ENCODE measurements around the gene ZNF622.

The ZNF622 gene, protein sequence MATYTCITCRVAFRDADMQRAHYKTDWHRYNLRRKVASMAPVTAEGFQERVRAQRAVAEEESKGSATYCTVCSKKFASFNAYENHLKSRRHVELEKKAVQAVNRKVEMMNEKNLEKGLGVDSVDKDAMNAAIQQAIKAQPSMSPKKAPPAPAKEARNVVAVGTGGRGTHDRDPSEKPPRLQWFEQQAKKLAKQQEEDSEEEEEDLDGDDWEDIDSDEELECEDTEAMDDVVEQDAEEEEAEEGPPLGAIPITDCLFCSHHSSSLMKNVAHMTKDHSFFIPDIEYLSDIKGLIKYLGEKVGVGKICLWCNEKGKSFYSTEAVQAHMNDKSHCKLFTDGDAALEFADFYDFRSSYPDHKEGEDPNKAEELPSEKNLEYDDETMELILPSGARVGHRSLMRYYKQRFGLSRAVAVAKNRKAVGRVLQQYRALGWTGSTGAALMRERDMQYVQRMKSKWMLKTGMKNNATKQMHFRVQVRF

DNA sequence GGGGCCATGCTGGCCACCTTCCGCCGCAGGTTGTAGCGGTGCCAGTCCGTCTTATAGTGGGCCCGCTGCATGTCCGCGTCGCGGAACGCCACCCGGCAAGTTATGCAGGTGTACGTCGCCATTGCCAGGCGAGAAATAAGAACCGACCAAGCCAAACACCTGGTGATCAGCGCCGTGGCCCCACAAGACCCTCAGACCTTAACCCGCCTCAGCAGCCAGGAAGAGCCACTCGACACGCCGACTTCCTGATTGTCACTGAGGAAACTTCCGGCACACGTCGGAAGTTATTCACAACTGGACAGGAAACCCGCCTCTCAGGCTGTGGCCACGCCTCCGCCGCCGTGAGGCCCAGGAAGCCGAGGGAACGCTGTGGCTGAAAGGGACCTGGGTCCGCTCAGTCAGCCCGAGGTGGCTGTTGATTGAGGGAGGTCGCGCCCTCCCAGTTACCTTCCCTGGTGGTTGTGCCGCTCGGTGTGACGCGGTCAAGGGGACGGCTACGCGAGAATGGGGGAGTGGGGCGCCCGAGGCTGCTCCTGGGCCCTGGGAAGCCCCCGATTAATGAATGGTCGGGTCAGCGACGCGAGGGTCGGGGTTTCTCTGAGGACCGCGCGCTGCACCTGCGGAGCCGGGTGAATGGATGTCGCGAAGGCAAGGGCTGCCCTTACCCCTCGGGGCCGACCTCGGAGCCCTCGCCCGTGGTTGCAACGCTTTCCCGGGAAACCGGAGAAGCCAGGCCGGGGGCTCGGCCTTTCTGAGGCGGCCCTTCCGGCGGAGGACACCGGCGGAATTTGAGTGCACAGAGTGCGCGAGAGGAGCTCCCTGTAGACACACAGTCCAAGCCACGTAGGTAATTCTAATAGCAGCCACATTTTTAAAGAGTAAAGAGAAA lies at the start of gene ZNF622:
Gene ZNF622 (minus strand): TSS at position 257 of the 889 bp plus-strand sequence. CDS start 135 bp downstream, at position 122.
- DNase-seq, result peak; percentile 90

DNA sequence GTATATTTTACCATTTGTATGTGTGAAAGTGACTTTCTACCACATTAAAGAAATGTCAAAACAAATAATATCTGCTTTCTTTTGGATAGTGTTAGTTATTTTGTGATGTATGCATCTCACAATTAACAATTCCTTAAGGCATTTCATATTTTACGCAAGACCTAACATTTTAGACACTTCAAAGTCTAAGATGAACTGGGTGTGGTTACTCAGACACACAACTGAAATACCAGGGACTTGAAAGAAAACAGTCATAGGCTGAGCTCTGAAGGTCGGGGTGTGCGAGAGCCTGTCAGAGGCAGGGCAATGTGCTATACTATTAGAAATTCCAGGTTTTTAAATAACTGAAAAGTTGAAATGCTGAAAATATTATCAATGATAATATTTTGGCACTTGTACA lies 44.5 kb upstream of the ZNF622 start:
- DNase-seq, result no peak

DNA sequence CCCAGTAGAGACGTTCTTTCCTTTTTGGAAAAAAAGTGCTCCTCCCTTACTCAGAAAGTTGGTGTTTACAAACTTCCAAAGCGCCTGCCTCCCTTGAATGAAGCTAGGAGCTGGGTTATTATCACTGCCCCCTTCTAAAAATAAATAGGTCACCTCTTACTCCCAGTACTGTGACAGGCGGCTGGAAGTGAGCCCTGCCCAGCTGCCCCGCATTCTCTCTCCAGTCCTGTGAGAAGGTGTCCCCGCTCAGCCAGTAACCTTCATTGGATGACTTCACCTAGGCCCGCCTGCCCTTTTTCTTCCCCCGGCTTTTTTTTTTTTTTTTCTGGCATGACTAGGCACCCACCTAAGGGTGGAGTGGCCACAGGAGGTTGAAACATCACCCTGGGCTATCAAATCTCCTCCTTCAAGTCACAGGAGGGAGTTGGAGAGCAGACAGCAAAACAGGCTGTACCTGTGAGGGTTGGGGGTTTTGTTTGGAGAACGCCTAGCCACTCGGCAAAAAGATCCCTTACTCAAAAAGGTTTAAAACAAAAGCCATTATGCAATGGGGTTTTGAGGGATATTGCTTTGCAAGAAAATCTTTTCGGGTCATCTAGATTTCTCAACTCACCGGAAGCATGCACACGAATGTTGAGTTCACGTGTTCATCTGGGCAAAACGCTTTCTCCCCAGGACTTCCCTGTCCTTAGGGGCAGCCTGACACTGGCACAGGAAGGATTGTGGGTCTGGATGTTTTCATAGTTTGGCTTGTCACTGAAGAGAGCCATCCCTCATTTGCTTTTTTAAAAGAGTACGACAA lies 43.3 kb upstream of the ZNF622 start:
- DNase-seq, result no peak

DNA sequence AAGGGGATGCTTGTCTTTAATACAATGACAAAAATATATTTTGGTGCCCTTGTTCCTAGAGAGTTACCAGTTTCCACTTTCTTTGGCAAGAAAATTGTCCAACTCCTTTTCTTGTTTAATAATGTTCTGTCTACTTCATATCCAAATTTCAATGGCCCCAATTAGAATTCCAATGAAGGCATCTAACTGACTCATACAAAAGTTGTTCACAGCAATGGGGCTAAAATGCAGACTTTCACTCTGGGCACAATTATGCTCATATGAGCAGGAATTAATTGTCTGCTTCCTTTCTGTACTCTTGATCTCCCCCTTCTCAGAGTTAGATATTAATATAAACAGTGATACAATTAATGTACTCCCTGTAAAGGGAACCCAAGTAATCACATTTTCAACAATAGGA lies 42.1 kb upstream of the ZNF622 start:
- DNase-seq, result no peak

DNA sequence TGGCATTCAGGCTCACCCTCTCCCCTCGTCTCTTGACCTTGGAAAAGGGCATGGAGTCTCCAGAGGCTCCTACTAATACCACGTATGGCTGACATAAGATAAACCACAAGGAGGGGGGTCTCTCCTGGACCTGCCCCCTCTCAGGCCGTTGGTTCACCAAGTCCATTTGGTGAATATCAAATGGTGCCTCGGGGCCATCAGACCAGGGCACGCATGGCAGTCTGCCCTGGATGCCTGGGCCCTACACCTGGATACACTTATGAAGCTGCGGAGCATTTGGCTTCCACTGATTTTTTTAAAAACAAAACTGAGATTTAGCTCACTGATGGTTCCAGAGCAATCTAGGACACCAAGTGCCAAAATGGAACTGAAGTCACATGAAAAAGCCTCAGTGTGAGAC lies 40.3 kb upstream of the ZNF622 start:
- DNase-seq, result no peak

DNA sequence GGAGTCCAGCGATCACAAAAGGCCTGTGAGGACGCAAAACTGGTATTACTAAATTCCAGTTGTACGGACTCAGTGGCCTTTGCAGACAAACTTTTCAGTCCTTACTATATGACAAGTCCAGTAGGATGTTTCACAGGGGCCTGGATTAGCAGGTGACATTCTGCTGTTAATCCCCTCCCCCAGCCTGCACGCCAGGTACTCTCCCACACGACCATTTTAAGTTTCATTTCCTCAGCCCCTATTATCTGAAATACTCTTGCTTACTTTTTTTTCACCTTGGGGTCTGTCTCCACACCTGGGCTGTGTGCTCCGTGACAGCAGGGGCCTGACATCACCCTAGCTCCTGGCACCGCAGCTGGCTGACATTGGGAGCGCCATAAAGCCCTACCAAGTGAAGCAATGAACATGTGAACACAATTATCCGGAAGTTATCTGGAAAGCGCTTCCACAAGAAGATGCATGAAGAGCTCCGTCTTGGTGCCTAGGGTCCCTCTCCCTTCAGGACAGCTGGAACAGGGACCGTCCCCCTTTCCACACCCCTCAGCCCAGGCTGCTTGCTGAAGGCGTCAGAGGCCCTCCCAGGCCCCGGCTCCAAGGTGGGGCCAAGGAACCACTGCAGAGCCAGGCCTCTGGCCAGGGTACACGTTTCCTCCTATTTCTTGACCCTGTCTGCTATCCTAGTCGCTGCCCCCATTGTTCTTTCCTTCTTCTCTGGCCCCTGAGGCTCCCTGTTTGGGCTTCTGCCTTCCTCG lies 39.7 kb upstream of the ZNF622 start:
- no peak for DNase-seq

DNA sequence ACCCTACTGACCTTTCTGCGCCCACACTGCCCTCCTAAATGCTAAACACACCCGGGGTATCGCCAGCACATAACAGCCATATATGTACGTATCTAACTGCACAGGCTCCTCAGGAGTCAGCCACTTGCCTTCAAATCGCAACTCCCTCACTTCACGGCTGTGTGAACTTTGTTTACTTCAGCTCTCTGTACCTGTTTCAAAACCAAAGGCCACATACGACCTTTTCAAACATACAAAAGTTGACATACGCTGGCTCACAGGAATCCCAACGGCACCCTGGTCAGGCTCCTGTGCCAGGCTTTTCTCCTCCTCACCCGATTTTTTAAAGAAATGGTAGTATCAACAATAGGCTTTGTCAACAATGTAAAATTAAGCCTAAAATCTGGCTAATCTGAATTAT lies 39.0 kb upstream of the ZNF622 start:
- no peak for DNase-seq

DNA sequence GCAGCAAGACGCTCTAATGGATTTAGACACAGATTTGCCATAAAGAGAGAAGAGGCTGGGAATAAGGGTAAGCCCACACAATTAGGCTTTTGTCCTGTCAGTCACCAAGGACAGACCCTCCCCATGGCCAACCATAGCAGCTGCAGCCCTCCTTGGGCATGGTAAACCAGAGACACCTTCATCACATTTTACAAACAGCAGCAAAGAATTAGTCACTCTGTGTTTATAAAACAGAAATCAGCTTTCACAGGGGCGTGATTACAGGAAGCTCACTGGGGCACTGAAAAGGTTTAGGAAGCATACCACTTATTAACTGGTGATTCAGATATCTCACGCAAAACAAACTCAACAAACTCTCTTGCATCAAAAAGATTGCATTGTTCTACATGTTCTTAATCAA lies 37.3 kb upstream of the ZNF622 start:
- no peak for DNase-seq

DNA sequence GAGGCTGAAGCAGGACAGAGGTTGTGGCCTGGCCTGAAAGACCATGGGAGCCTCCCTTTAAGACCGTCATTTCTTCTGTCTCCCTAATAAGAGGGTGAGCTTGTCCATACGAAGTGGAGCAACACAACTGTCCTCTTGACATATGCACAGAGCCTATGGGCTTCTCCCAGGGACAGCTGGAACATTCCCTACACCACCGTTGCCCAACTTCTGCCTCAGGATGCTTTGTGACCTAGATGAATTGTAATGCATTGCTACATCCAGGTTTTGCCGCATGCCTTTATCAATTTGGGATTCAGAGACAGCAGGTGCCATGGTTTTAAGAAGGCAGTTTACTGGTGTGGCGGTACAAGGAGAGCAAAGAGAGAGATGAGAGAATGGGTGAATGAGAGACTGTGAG lies 34.4 kb upstream of the ZNF622 start:
- no peak for DNase-seq

DNA sequence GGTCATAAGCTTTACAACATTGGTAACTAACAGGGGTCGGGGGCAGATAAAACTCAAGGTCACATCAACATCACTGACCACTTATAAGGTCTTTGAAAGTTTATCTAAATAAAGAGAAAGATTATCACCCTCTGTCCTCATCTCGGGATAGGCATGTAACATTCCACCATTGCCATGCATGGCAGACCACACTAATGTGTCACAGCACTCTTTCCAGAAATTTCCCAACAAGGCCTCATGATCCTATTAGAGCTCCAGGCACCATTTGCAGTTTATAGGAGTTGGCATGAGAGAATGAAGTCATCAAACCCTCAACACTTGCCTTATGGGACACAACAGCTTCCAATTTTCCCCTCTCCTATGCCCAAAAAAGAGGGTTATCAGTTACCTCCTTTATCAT lies 31.9 kb upstream of the ZNF622 start:
- DNase-seq, result no peak

DNA sequence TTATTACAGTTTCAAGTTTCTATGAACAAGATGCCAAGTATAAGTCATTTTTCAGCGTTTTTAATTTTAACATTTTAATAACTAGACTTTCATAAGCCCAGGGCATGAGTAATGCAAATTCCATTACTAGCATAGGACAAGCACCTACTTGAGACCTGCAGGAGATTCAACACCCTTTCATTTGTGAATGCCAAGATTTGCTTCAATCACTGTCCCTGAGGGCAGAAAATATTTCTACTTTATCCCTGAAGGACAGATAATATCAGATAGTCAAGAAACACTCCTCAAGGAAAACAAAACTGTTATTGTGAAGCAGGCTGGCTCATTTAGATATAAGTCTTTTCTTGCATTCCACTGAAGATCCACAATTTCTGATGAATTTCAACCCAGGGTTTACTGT lies 27.7 kb upstream of the ZNF622 start:
- DNase-seq, result no peak

DNA sequence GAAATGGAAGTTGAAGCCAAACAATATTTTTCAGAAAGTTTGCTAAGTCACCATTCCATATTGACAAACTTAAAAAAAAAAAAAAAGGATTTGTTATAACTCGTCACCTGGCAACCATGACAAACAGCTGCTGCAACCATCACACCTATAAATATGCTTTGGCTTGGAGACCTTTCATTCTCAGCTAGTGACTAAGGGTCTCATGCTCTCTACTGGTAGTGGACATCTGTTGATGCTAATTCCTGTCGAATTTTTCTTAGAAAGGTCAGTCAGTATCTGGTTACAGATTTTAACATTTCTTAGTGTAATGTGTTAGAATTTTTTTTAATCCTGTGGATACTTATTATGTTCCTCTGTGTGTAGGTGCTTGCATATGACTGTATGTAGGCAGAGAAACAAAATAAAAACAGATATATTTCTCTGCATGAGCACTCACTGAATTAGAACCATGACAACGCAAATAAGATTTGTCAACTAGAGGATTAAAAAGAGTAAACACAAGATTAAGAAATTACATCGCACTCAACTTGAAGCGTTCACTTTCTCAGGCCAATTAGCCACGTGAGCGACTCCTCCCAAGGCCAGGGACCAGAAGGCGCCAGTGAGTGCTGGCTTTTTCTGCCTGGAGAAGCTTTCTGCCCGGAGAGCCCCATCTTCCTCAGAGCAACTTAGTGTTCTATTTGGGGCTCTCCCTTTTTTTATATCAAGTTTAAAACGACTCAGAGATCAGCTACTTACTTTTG lies 27.0 kb upstream of the ZNF622 start:
- DNase-seq, result no peak

DNA sequence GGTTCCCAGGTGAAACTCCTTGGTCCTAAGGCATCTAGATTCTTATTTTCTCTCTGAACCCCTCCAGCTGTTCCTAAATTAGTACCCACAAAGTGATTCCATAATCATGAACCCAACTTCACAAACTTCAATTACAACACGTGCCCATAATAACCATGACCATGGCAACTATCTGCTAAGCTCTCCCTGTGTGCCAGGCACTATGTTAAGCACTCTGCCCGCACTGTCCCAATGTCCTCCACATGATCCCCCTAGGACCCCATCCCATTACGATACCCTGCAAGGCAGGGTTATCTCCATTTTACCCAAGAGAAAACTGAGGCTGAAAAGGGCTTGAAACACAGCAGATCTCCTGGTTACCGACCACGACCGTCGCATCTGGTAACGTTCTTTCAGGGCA lies 25.3 kb upstream of the ZNF622 start:
- DNase-seq, result no peak

DNA sequence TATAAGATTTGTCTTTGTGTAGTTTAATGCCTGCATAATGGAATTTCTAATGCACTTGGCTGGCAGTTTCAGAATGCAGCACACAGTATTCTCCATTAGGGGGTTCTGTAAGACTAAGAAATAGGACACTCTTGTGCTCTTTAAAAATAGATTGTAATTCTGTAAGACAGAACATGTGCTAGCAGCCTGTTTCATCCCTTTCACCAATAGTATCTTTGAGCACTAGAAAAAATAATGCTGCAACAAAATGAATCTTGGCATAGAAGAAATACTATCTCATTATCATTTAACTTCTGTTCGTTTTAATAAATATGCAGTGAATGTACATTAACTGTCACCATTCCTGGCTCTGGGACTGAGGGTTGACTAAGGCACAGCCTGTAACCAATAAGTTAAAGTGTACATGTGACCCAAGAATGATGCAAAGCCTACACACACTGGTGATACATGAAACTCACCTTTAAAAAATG lies 23.8 kb upstream of the ZNF622 start:
- no peak for DNase-seq

DNA sequence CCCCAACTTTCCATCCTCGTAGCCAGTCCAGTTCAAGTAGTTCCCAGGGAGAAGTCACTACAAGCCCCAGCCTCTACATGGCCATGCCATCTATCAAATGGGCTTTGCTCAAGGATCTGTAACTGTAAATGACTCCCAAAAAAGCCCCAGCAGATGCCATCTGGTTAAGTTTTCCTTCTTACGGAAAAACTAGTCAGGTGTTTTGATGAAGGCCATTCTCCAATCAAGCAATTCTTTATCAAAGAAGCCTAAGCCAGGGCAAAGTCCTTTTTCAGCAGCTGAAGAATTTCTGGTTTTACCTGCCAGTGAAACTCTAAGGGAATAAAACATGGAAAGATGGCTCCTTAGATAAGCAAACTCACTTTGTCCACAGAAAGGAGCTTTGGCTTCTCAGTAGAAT lies 21.9 kb upstream of the ZNF622 start:
- no peak for DNase-seq

DNA sequence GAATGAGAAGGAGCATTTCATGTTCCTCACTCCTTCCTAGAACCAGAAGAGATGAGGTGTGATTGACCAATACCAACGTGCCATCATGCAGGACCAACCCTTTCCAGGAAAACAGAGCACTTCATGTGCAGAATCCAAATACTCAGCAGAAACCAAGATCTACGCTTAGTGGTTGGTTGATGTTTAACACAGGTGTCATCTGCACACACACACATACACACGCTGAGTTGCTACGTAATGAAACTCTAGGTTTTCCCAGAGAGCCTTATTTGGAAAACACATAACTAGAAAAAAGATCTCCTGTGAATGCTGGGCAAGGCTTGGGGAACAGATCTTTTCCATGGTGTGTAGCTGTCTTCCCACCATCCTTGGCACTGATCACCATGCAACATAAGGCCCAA lies 21.1 kb upstream of the ZNF622 start:
- no peak for DNase-seq

DNA sequence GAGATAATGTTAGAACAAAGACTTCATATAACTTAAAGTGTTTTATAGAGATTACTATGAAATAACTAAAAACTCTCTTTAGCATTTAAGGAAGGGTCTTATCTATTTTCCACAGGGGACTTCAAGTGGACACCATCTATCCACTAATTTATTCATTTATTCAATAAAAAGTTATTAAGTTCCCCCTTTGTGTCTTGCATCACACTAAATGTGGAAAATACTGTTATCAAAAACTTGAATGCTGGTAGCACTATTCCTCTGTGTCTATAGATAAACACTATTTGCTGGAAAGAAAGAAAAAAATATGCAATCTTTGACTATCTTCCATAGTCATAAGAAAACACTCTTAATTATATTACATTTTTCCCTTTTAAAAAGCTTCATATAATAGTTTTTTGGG lies 20.1 kb upstream of the ZNF622 start:
- DNase-seq, result no peak

DNA sequence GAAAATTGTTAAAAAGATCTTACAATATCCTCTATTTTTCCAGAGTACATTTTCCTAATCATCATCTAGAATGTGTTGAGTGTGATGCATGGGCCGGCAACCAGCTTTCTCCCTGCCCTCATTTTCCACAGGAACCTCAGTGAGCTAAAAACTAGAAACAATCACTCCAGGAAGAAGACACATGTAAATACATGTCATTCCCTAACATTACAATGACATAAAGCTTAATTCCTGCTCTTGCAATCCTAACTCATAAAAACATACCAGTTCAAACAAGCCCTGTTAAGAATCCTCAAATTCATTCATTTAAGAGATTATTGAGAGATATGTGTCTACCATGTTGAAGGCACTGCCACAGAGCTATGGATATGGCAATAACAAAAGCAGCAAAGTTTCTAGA lies 18.5 kb upstream of the ZNF622 start:
- no peak for DNase-seq

DNA sequence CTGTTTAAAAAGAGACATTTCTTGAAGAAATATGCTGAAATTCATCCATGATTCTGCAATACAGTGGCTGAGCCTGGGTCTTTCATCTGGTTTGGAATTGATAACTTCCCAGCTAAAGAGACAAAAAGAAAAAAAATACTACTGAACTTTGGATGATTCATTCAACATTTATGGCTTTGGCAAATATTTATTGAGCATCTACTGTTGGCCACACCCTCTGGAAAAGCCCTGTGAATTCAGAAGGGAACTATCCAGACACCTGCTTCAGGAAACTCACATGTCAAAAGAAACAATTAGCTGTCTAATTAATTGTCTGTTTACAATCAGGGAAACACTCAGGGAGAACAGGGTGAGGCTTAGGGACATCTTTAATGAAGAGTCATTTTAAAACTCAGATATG lies 17.8 kb upstream of the ZNF622 start:
- no peak for DNase-seq

DNA sequence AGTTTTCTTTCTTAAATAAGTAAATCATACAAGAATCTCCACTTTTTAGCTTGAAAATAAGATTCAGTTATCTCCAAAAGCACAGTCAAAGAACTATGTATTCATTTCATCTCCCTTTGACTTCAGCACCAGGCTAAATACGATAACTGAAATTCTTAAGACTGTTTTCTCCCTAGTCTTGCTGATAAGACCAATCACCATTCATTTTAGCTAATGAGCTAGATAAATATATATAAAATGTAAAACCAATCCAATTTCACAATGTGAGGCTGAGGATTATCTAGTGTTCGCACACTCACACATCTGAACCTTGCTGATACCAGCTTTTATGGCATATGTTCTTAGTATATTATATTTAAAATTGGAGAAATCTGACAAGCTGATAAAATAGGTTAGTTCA lies 17.3 kb upstream of the ZNF622 start:
- DNase-seq, result no peak

DNA sequence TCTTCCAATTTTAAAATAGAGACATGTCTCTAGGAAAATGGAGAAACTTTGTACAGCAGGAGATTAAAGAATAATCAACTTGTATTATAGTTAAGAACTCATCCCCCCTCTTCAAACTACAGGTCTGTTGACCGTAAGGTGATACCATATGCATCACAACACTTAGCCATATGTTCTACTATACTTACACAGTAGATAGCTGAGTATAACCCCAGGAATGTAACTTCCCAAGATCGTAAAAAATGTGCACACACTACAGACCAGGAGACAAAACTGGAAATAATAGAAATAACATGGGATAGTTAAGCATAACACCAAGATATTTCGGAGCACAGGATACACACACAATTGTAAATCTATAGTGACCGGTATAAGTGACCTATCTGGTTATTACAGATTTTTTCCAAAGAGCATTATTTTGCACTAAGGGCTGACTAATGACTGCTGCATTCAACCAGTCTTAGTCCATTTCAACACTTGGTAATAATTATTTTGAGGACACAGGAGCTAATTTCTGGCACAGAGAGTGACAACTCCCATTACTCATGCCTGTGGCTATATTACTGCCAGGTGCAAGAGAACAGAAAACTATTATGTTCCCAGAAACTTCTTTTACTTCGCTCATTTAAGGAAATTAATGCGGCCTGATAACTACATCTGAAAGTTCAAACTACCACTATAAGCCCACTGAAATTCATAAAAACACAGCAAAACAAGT lies 15.4 kb upstream of the ZNF622 start:
- no peak for DNase-seq
